ENCODE results near the gene C7orf33.
"Not testable (repeated sequence)": the region's sequence is repeated elsewhere in the genome, so short reads cannot be mapped to it uniquely, and the experiment has no call there.

The C7orf33 gene

GRCh38 chr7:148581624-148582023 lies 8.9 kb upstream of the C7orf33 start:
- FAIRE-seq: no peak

- FAIRE-seq: no peak
These were observed 6.3 kb upstream of the C7orf33 start for GRCh38 chr7:148584154-148584827.

GRCh38 chr7:148585399-148585798 lies 5.2 kb upstream of the C7orf33 start:
- FAIRE-seq: no peak

- FAIRE-seq: no peak
These were observed 3.5 kb upstream of the C7orf33 start for GRCh38 chr7:148587076-148587475.

GRCh38 chr7:148588168-148588567 lies 2.4 kb upstream of the C7orf33 start:
- no peak for FAIRE-seq

- no peak for FAIRE-seq
These were observed 1.9 kb upstream of the C7orf33 start for GRCh38 chr7:148588670-148589131.

- no peak for FAIRE-seq
These were observed 926 bp upstream of the C7orf33 start for GRCh38 chr7:148589640-148590039.

GRCh38 chr7:148596354-148596753 lies 5.8 kb downstream of the C7orf33 start:
- not testable (repeated sequence) for FAIRE-seq

GRCh38 chr7:148598351-148598750 lies 7.8 kb downstream of the C7orf33 start:
- no peak for FAIRE-seq

- FAIRE-seq: no peak
These were observed 14.8 kb downstream of the C7orf33 start for GRCh38 chr7:148605350-148605749.

GRCh38 chr7:148607151-148607661 lies 16.6 kb downstream of the C7orf33 start:
- no peak for FAIRE-seq

GRCh38 chr7:148609045-148609725 lies 18.6 kb downstream of the C7orf33 start:
- FAIRE-seq: no peak

GRCh38 chr7:148611692-148612091 lies 21.1 kb downstream of the C7orf33 start:
- FAIRE-seq: no peak

- no peak for FAIRE-seq
These were observed 24.6 kb downstream of the C7orf33 start for GRCh38 chr7:148615085-148615730.

- FAIRE-seq: no peak
These were observed 30.3 kb downstream of the C7orf33 start for GRCh38 chr7:148620749-148621359.

- FAIRE-seq: no peak
These were observed 31.0 kb downstream of the C7orf33 start for GRCh38 chr7:148621563-148621962.

- FAIRE-seq: no peak
These were observed 32.5 kb downstream of the C7orf33 start for GRCh38 chr7:148622887-148623585.

- FAIRE-seq: no peak
These were observed 33.2 kb downstream of the C7orf33 start for GRCh38 chr7:148623586-148624282.

- FAIRE-seq: no peak
These were observed 34.2 kb downstream of the C7orf33 start for GRCh38 chr7:148624735-148625134.

- no peak for FAIRE-seq
These were observed 34.8 kb downstream of the C7orf33 start for GRCh38 chr7:148625342-148625741.

- no peak for FAIRE-seq
These were observed 36.3 kb downstream of the C7orf33 start for GRCh38 chr7:148626828-148627227.

GRCh38 chr7:148628011-148628410 lies 37.4 kb downstream of the C7orf33 start:
- no peak for FAIRE-seq
